CD4-positive, alpha-beta T cell treated with Interferon alpha-2 for 1 hour (primary cell): ENCODE measurements around the gene ZNF384.
"Not testable (repeated sequence)": the region's sequence is repeated elsewhere in the genome, so short reads cannot be mapped to it uniquely, and the experiment has no call there.

Experiments used
- DNase-seq, 2 donors: peaks; one replicate each; pipeline ENCODE4 v3.0.0-alpha.2; 2020 to 2022

The ZNF384 gene

DNA sequence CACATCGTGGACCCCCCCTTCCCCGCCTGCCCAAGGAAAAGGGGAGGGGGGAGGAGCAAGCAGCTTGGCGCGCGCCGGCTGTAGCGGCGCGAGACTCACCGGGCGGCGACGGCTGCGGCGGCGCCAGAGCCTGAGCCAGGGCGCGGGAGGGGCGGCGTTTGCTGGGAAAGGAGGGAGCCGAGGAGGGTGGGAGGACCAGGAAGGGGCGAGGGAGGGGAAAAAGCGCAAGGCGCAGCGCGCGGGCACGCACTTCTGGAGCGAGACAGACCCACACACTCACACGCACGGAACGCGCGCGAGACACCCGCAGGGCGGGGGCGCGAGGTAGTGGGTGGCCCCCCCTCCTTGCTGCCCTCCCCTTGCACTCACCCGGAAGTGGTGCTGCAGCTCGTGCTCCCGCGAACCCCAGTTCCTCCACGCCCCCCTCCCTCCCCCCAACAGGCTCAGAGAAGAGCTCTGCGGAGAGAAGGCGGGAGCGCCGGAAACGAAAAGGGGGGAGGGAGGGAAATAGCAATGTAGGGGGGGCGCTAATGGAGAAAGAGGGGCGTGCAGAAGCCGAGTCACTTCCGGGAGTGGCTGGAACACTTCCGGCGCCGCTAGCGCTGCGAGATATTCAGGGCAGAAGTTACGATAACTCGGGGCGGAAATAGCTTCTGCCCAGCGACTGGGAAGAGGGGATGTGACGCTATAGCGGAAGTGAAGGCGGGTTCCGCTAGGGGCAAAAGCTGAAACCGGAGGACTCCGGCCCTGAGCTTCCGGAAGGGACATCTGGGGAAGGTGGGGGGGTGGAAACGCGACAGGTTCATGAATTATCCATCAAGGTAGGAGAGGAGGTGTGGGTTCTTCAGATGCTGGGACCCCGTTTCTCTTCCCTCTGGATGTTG is at the start of gene ZNF384:
Gene ZNF384, minus strand, starts transcription at position 377 of the 884 bp plus-strand sequence. CDS start 9,855 bp downstream, outside the sequence.
- DNase-seq = peak; percentile 98

DNA sequence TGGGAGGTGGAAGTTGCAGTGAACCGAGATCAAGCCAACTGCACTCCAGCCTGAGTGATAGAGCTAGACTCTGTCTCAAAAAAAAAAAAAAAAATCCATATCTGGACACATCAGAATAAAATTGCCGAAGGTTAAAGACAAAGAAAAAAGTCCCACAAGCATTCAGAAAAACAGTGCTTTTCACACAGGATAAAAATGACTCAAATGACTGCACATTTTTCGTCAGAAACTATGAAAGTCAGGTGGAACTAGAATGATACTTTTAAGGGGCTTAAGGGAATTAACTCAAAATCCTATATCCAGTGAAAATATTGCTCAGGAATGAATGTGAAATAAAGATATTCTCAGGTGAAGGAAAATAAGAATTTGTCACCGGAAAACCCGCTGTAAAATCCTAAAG is 47.6 kb upstream of the ZNF384 start:
- no peak for DNase-seq

DNA sequence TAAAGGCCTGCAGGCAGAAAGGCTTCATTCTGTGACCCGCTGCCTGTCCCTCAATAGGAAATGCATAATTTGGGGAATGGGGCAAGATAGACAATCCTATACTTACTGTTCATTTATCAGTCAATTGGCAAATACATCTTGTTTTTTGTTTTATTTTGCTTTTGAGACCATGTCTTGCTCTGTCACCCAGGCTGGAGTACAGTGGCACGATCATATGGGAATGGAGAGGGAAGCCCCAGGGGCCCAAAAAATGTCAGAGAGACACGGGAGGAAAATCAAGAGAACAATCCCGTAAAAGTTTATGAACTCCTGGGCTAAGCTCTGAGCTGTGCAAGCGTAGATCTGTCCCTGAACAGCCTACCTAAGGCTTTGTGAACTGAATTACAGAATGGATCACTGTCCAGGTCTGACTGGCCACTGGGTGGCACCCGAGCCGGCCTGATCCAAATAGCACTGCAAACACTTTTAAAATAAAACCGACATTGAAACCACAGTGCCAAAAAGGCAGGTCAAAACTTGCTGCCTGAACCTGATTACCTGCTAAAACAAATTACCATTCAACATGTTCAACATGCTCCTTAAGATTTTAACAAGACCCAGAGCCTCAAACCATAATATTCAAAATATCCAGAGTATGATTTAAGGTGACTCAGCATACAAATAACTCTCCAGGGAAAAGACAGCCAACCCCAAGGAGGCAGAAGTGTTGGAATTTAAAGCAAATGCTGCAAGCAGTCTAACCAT is 46.4 kb upstream of the ZNF384 start:
- DNase-seq = peak; percentile 52 to 54

DNA sequence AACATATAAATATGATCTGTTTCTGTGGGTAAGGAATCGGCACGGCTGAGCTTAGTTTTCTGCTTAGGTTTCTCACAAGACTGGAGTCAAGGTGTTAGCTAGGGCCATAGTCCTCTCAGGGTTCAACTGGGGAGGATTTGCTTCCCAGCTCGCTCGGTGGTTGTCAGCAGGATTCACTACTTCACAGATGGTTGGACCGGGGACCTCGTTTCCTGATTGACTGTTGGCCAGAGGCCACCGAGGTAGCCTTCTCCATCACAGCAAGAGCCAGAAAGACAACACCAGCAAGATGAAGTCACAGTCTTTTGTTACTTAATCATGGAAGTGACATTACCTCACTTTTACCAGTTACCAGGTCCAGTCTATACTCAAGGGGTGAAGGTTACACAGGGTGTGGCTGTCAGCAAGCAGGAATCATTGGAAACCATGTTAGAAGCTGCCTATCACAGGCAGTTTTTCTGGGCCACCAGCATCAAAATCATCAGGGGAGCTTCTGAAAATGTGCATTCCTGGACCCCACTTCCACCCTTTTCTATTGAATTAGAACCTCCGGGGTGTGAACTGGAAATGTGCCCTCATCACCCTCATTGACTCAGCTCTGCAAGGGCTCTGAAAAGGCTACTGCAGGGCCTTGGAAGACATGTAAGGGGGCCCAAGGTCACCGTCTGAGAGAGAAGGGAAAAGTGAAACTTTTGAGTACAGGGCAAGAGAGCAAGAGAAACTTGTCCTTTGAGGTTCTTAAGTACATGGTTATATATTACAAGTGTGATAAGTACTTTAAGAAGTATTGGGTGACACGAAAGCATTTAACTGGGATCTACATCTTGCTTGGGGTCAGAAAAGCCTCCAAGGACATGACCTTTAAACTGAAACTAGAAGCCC is 45.6 kb upstream of the ZNF384 start:
- DNase-seq = no peak

DNA sequence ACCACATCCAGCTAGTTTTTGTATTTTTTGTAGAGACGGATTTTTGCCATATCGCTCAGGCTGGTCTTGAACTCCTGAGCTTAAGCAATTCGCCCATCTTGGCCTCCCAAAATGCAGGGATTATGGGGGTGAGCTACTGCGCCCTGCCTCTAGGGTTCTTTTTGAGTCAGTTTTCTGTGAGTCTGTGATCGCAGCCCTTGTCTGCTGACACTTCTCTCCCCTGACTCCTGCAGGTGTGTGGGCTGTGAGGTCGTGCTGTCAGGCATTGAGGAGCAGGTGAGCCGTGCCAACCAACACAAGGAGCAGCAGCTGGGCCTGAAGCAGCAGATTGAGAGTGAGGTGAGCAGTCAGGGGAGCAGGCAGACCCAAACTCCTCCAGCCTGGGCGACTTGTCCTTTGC is 41.0 kb upstream of the ZNF384 start:
- DNase-seq = no peak

- no peak for DNase-seq
Measured at GRCh38 chr12:6729186-6729585, 40.0 kb upstream of the ZNF384 start.

GRCh38 chr12:6725350-6725749 is 36.2 kb upstream of the ZNF384 start:
- DNase-seq = no peak

- DNase-seq = peak in 1 of 2 donors; percentile 15
Measured at GRCh38 chr12:6724409-6724797, 35.2 kb upstream of the ZNF384 start.

- peak; percentile 98 for DNase-seq
Measured at GRCh38 chr12:6723607-6724408, 34.6 kb upstream of the ZNF384 start, which contains the start of gene COPS7A. Gene COPS7A (plus strand): TSS chr12:6724046. CDS start chr12:6724657, 611 bp downstream.

DNA sequence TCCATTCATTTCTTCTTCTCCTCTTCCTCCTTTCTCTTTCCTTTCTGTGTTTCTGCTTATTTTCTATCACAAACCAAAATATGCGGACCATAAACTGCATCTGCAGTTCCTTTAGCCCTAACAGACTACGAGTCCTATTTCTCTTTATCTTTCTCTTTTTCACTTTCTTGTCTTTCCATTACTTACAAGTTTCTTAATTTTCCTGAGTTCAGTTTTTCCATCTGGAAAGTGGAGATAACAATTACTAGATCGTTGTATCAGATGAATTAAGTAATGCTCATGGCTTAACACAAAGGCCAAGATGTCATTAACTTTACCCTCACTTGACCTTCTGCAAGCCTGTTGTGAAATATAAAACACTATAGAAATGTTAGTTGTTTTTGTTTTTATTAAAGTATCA is 33.7 kb upstream of the ZNF384 start:
- DNase-seq = no peak

GRCh38 chr12:6716874-6717437 is 27.8 kb upstream of the ZNF384 start:
- no peak for DNase-seq

DNA sequence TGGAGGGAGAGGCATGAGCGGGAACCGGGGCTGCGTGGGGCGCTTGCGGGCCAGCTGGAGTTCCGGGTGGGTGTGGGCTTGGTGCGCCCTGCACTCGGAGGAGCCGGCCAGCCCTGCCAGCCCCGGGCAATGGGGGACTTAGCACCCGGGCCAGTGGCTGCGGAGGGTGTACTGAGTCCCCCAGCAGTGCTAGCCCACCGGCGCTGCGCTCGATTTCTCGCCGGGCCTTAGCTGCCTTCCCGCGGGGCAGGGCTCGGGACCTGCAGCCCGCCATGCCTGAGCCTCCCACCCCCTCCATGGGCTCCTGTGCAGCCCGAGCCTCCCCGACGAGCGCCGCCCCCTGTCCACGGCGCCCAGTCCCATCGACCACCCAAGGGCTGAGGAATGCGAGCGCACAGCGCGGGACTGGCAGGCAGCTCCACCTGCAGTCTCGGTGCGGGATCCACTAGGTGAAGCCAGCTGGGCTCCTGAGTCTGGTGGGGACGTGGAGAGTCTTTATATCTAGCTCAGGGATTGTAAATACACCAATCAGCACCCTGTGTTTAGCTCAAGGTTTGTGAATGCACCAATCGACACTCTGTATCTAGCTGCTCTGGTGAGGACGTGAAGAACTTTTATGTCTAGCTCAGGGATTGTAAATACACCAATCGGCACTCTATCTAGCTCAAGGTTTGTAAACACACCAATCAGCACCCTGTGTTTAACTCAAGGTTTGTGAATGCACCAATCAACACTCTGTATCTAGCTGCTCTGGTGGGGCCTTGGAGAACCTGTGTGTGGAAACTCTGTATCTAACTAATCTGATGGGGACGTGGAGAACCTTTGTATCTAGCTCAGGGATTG is 27.1 kb upstream of the ZNF384 start:
- not testable (repeated sequence) for DNase-seq

DNA sequence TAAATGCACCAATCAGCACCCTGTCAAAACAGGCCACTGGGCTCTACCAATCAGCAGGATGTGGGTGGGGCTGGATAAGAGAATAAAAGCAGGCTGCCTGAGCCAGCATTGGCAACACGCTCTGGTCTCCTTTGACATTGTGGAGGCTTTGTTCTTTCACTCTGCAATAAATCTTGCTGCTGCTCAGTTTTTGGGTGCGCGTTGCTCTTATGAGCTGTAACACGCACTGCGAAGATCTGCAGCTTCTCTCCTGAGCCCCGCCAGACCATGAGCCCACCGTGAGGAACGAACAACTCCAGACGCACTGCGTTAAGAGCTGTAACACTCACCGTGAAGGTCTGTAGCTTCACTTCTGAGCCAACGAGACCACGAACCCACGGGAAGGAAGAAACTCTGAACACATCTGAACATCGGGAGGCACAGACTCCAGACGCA is 19.8 kb upstream of the ZNF384 start:
- DNase-seq = peak; percentile 41 to 80

- not testable (repeated sequence) for DNase-seq
Measured at GRCh38 chr12:6708351-6708750, 19.2 kb upstream of the ZNF384 start.

DNA sequence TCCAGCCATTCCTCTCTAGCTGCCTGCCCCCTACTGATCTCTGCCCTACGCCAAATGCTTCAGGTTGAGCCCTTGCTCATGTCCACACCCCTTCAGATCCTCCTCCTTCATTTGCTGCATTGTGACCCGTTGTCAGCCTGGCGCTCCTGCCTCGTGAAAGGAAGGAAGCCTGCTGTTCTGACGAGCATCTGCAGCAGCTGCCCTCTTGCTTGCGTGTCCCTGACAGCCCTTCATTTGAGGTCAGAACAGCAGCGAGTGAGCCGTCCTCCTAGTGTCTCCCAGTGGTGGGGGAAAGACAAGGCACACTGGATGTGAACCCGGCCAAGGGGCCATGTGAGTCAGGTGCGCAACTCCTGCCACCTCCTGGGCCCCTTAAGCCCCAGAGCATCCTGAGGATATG is 14.5 kb upstream of the ZNF384 start:
- DNase-seq = no peak

DNA sequence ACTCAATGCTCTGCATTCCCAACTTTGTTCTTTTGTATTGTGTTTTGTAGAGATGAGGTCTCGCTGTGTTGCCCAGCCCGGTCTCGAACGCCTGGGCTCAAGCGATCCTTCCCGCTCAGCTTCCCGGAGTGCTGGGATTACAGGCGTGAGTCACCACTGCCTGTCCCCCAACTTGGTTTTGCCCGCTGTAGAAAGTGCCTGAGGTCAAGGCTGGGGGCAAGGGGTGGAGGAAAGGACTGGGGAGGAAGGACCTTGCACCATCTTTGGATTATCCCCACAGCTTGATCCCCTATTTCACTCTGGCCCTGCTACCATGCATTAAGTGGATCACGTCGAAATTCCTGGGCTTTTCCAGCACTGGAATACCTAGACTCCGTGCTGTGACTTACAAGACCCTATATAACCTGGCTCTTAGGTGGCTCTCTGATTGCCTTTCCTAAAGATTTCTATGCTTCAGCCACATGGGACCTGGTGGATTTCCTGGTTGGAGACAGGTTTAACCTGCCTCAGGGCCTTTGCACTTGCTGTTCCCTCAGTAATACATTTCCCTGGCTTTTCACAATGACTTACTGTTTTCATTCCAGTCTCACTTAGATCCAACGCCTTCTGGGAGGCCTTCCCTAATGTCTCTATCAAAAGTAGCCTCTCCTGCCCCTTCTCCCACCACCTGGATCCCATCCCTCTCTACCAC is 12.0 kb upstream of the ZNF384 start:
- DNase-seq = no peak

- DNase-seq = peak in 1 of 2 donors; percentile 52
Measured at GRCh38 chr12:6700646-6701051, 11.5 kb upstream of the ZNF384 start, which contains the start of gene PIANP. Gene PIANP (minus strand): TSS chr12:6700815. CDS start chr12:6698061, 2,754 bp downstream.

GRCh38 chr12:6699989-6700645 is 10.9 kb upstream of the ZNF384 start:
- peak in 1 of 2 donors; percentile 10 for DNase-seq
